PC-3 (cell line): ENCODE measurements around the gene MSI2.

ENCODE experiments used
- EZH2 ChIP-seq: fragments of 300-600 bp; sonication (generic); IDR thresholded peaks from one replicate; pipeline ENCODE4 v1.6.1; 2017; ENCODE audit warnings: antibody characterized with exemption, mild to moderate bottlenecking, low read length; ENCODE audit not compliant: unreplicated experiment
- EZH2phosphoT487 ChIP-seq: fragments of 300-600 bp; sonication (generic); IDR thresholded peaks from 2 replicates; pipeline ENCODE4 v1.6.1; 2018; ENCODE audit warnings: mild to moderate bottlenecking, antibody characterized with exemption, low read length, borderline replicate concordance
- TF ChIP-seq, protein P1 (sequence below): fragments of 300-600 bp; sonication (generic); conservative IDR thresholded peaks from 2 replicates; pipeline ENCODE4 v1.5.1; 2017; ENCODE audit warnings: antibody characterized with exemption, low read depth, mild to moderate bottlenecking, low read length

DNA sequence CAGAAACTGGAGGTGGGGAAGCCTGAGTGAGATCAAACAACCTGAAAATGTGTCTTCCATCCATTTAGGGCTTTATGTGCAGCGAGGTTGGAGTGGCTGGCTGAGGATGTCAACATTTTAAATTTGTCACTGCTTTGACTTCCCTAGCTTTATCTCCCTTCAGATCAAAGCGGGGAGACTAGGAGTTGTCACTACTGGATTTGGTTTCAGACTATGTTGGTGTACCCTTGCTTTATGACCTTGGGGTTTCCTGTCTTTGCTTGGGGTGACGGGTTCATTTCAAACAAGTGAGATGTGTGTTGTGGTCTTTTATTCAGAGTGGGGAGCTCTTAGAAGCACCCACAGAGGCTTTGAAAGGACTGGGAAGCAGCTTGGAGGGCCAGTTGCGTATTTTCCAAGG is 25.6 kb downstream of the MSI2 start:
- TF ChIP-seq, protein P1, sequence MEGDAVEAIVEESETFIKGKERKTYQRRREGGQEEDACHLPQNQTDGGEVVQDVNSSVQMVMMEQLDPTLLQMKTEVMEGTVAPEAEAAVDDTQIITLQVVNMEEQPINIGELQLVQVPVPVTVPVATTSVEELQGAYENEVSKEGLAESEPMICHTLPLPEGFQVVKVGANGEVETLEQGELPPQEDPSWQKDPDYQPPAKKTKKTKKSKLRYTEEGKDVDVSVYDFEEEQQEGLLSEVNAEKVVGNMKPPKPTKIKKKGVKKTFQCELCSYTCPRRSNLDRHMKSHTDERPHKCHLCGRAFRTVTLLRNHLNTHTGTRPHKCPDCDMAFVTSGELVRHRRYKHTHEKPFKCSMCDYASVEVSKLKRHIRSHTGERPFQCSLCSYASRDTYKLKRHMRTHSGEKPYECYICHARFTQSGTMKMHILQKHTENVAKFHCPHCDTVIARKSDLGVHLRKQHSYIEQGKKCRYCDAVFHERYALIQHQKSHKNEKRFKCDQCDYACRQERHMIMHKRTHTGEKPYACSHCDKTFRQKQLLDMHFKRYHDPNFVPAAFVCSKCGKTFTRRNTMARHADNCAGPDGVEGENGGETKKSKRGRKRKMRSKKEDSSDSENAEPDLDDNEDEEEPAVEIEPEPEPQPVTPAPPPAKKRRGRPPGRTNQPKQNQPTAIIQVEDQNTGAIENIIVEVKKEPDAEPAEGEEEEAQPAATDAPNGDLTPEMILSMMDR = no peak
- TF ChIP-seq EZH2 (no peak), EZH2phosphoT487 (no peak)
